Mucosa of gallbladder (tissue), 1 donor: Measurements from ENCODE around the gene CMTM5. TPM values are rescaled to one million over a fixed set of nuclear protein-coding genes. Genes with fewer than 3 reads are reported as not detected.
A peak's percentile ranks its signal among the peaks of the same experiment; 100 is the strongest.

ENCODE experiments used
- DNase-seq: peaks from one replicate; pipeline ENCODE4 v3.0.0-alpha.2; 2020; ENCODE audit warnings: low spot score
- total RNA-seq: library from RNA; stranded (reverse); gene quantifications from one replicate; pipeline ENCODE4 v1.2.1, GENCODE V29; 2021
- donor health status: DM: no; HTN: no; CAD: no.

CMTM5 gene
- 2.2 TPM for total RNA-seq

- DNase-seq: no peak
These were observed at the start of gene CMTM5 for GRCh38 chr14:23376482-23377197. TSS of gene CMTM5 (plus strand) at chr14:23377046. CDS start at chr14:23377252, 206 bp downstream.

- peak; percentile 79 for DNase-seq
These were observed 48.7 kb upstream of the CMTM5 start for GRCh38 chr14:23327947-23328744.

- DNase-seq: no peak
These were observed 41.2 kb upstream of the CMTM5 start for GRCh38 chr14:23335623-23336022.

- DNase-seq: no peak
These were observed 37.2 kb upstream of the CMTM5 start for GRCh38 chr14:23339506-23340268.

GRCh38 chr14:23344481-23344880, 32.4 kb upstream of the CMTM5 start:
- no peak for DNase-seq

- no peak for DNase-seq
These were observed 30.7 kb upstream of the CMTM5 start for GRCh38 chr14:23345987-23346692.

- DNase-seq: no peak
These were observed 30.0 kb upstream of the CMTM5 start for GRCh38 chr14:23346693-23347405.

- DNase-seq: no peak
These were observed 29.2 kb upstream of the CMTM5 start for GRCh38 chr14:23347406-23348296.

- no peak for DNase-seq
These were observed 28.6 kb upstream of the CMTM5 start for GRCh38 chr14:23348297-23348655.

- DNase-seq: no peak
These were observed 27.5 kb upstream of the CMTM5 start for GRCh38 chr14:23349156-23349845.

- DNase-seq: no peak
These were observed 25.0 kb upstream of the CMTM5 start for GRCh38 chr14:23351681-23352505.

- peak; percentile 77 for DNase-seq
These were observed 24.1 kb upstream of the CMTM5 start, which contains the start of gene SLC22A17 for GRCh38 chr14:23352506-23353432. TSS of gene SLC22A17 (minus strand) at chr14:23352887.

GRCh38 chr14:23353433-23353780, 23.4 kb upstream of the CMTM5 start:
- no peak for DNase-seq

- DNase-seq: no peak
These were observed 21.9 kb upstream of the CMTM5 start for GRCh38 chr14:23354990-23355389.

- no peak for DNase-seq
These were observed 20.9 kb upstream of the CMTM5 start for GRCh38 chr14:23355871-23356435.

GRCh38 chr14:23356662-23357061, 20.2 kb upstream of the CMTM5 start:
- DNase-seq: no peak

GRCh38 chr14:23357261-23357660, 19.6 kb upstream of the CMTM5 start:
- DNase-seq: no peak
